GM21576 (cell line): ENCODE results near the gene TTLL8.

Experiments
- ATAC-seq: cut with Tn5 transposase; IDR thresholded peaks from one replicate; pipeline ENCODE4 v1.9.1; 2021; ENCODE audit warnings: mild to moderate bottlenecking, moderate library complexity; ENCODE audit not compliant: unreplicated experiment

The TTLL8 gene

DNA sequence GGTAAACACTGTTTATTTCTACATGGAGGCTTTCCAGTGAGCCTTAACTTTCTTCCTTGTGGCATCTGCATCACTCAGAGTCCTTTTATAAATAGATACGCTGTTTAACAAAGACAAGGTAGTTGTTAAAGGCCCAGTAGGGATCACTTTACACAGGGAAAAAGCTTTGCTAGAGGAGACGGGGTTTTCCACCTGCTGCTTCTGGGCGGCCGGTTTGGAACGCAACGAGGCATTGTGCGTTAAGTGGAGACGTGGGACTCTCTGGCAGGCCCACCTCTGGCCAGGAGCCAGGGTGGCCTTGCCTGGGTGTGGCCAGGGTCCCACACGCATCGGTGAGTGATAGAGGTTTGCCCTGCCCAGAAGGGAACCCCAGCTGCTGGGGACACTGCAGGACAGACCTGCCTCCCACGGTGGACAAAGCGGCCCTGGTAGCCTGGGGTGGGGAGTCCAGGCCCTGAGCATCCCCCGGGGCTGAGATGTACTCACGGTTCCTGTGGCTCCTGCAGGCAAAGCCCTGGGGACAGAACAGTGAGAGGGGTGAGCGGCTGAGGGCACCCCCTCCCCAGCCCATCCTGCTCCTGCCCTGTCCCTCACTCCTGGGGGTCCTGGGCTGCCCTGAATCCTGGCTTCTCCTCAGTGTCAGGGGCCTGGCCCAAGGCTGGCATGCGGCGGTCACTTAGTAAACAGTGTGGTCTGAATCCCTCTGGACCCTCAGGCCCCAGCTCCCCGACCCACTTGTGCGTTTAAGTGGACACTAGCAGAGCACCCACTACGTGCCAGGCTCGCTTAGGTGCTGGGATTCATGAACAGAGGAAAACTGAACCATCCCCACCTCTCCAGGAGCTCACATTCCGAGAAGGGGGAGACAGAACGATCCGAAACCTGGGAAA lies 49.7 kb downstream of the TTLL8 start:
- no peak for ATAC-seq

DNA sequence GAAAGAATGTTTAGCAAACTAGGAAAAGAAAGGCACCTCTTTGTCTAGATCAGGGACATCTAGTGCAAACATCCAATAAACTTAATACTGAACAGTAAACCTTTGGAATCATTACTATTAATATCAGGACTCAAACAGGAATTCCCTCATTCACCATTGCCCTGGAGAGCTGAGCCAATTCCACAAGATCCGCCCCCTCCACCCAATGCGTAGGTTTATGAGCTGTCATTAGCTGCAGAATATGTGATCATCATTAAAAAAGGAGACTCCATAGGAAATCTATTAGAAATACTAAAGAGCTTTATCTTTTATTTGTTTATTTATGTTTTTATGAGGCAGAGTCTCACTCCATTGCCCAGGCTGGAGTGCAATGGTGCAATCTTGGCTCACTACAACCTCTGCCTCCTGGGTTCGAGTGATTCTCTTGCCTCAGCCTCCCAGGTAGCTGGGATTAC lies 51.0 kb downstream of the TTLL8 start:
- no peak for ATAC-seq

DNA sequence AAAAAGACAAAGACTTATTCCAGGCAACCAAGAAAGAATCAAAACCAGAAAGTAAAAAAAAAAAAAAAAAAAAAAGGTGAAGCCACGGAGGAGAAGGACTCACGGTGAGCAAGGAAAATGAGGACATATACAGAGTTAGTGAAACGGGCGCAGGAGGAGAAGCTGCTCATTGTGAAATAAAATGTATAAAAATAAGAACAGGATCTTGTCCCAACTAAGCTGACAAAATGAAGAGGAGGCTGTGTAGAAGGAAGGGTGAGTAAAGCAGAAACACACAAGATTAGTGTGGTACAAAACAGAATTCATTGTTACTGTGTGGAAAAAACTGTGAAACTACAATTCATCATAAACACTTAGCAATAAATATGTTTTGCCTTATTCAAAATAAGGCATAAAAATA lies 53.2 kb downstream of the TTLL8 start:
- ATAC-seq: no peak

DNA sequence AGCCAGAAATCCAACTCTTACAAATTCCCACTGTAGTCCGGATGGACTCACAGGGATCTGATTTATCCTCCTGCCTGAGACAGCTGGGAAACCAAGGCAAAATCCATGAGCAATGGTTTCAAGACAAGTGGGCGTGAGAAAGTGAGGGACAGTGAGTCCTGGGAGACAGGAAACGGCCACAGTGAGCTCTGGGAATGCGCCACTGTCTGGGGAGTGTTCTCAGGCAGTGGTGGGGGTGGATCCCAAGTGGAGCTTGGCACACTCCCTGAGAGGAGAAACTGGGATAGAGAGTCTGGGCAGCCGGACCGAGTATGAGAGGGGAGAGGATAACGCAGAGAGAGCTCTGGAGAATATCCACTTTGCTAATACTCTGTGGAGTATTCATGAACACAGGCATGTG lies 55.3 kb downstream of the TTLL8 start:
- ATAC-seq: no peak

DNA sequence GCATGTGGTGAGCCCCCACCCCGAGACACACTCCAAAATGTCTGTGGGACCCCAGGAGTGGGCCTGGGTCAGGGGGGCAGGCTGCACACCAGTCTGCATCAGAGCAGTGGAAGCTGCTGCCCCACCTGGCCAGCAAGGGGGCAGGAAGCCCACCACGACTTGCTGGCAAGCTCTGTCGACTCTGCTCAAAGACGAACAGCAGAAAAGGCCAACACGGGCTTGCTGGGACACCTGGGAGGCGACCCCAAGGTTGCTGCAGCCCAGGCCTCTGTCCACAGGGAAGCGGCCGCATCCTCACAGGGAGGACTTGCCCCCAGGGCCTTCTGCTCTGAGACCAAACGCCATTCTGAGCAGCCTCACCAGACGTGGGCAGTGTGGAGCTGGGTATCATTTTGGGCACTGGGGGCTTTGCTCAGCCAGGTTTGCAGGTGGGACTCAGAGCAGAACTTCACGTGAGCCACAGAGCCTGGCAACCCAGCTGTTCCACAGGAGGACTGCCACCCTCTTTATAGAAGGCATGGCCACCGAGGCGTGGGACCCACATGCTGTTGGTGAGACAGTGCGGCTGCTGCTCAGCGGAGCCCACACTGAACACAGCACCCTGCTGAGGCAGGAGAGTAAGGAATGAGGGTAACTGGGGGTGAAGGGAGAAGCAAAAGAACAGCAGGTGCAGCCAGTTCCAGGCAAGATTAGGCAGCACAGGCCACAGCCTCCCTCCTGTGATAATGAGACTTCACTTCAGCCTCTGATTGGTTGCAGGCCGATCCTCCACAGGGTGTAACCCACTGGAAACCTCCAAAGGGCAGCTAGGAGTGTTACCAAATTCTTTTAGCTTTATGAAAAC lies 56.5 kb downstream of the TTLL8 start:
- no peak for ATAC-seq

DNA sequence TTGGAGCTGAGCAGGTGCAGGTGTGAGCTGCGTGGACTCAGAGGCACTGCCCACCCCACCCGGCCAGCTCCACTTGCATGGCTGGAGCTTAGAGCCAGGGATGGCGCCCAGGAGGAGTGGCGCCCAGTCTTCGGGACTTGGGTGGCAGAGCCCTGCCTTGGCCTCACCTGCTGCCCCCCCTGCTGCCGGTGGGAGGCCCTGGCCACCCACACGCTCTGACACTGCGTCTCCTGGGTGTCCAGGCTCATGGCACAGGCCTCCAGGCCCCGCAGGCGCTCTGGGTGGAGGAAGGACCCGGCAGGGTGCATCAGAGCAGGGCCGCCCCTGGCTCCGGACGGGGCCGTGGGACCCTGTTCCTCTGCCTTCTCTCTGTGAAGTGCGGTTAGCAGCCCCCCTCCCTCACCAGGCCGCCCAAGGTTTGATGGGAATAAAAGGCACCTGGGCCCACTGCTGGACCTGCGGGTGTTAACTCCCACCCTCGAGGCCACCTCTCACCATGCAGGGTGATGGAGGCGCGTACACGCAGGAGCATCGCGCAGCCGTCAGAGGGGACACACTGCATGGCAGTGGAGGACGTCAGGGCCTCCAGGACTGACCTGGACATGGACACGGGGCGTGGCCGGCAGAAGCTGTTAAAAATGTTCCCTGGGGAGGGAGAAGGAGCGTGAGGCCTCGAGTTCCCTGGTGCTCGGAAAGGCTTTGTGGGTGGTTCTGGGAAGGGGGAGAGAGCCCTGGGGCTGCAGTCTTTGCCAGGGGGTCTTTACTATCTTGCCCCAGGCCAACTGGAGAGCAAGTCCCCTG lies 57.3 kb downstream of the TTLL8 start:
- ATAC-seq: no peak

DNA sequence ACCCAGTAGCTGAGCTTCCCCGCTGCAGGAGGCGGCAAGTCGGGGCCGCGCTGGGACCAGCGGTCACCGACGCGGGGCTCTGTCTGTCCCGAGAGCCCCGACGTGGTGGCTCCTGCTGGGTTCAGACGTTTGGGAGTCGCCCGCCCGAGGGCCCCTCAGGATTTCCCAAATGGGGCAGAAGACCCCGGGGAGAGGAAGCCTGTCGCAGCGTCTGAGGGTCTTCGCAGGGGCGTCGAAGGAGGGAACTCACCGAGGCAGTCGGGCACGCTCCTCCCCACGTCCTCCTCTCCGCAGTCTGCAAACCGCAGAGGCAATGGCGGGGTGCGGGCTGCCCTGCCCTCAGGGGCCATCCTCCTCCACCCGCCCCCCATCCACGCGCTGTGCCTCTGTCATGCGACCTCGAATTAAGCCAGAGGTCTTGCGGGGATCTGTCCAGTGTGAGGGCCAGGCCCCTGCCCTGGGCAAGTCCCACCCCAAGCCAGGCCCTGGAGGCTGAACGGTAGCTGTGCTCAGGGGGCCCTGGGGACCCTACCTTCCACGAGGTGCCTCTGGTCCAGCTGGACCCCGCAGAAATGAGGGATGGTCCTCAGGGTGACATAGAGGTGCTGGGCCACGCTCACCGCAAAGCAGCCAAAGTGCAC lies 58.0 kb downstream of the TTLL8 start:
- ATAC-seq: no peak

DNA sequence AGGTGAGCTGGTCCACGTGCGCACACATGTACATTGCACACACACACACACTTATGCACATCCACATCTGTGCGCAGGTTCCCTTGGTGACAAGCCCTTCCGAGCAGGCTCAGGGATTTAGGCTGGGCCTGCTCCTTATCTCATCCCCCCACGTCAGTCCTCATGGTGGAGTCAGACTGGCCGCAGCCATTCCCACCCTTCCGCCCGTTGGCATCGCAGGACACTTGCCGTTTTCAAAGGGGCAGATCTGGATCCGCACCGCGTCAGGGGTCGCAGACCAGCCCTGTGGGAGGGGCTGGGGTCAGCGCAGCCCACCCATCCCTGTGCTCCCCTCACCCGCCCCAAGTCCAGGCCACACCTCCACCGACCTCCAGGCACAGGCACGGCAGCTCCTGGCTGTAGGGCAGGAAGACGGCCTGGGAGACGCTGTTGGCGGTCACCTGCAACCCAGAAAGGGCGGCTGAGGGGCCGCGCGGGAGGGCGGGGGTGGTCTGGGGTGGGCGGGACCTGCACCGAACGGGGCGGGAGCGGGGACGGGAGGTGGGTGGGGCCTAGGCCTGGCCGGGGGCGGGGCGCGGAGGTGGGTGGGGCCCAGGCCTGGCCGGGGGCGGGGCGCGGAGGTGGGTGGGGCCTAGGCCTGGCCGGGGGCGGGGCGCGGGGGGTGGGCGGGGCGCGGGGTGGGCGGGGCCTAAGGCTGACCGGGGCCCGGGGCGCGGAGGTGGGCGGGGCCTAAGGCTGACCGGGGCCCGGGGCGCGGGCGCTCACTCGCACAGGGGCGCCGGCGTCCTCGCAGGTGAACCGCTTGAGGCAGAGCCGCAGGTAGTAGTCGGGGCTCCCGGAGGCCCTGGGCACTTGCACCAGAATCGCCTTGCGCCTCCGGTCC lies 58.8 kb downstream of the TTLL8 start:
- no peak for ATAC-seq

DNA sequence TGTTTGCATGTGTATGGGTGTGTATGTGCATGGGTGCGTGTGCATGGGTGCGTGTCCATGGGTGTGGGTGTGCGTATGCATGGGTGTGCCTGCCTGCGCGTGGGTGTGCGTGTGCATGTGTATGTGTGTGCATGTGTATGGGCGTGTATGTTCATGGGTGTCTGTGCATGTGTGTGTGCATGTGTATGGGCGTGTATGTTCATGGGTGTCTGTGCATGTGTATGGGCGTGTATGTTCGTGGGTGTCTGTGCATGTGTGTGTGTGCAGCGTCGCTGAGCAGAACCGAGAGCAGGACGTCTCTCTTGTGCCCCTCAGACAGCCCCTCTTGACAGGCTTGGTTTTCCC lies 59.4 kb downstream of the TTLL8 start:
- no peak for ATAC-seq

DNA sequence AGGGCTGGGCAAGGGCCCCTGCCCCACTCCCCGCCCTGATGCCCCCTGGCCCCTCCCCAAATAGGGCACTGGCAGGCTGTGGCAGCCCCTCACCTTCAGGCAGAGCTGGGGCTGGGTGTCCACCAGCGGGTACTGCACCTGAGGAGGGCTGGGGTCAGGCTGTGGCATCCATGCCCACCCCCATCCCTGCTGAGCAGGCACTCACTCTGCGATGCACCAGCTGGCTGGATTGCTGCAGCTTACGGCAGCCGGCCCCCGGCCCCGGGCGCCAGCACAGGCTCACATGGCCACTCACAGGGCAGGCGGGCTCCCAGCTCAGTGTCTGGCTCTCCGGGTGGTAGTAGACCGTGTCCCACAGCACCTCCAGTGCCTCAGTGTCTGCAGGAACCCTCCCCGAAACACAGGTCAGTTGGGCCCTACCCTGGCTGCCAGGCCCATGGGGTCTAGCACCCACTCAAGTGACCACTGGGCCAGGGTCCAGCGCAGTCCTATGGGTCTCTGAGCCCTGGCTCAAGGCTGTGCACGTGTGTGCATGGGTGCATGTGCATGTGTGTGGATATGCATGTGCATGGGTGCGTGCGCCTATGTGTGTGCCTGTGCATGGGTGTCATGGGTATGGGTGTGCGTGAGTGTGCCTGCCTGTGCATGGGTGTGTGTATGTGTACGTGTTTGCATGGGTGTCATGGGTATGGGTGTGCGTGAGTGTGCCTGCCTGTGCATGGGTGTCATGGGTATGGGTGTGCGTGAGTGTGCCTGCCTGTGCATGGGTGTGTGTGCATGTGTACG lies 60.0 kb downstream of the TTLL8 start:
- no peak for ATAC-seq

DNA sequence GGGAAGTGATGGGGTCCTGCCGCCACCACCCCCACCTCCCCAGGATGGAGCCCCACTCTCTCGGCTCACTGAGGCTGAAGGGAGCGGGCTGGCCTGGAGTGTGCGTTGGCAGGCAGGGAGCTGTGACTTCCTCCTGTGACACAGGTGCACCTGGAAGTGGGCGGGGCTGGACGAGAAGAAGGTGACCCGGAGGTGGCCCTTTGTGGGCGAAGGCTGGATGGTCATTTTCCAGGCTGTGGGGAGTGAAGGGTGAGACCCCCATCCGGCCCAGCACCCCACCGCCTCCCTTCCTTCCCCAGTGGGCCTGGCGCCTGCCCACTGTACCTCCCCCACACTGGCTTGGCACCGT lies 60.9 kb downstream of the TTLL8 start:
- no peak for ATAC-seq

DNA sequence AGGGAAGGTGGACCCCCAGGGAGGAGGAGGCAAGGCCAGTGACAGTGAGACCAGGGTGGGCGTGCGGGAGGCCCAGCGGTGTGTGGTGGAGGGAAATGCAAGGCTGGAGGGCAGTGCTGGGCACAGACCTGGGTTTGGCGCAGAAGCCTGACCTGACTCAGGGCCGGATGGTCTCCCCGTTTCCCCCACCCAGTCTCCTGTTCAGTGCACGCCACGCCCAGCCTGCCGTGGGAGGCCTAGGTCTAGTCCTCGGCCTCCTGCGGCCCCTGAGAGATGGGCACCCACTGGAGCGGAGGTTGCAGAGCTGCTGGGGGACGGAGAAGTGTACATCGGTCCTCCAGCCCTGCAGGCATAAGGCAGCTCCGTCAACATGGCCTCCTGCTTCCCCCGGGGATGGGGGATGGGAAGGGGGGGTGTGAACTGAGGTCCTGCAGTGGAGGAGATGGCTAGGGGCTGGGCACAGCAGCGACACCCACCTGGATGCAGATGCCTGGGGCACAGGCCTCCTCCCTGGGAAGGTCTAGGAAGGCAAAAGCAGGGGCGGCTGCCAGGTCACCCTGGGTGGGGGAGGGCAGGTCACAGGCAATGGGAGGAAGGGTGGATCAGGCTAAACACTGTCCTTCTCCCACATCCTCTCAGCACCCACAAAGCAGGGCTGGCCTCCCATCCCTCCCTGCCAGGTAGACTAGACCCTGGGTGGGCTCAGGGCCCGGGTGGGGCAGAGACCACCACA lies 61.4 kb downstream of the TTLL8 start:
- ATAC-seq: no peak

DNA sequence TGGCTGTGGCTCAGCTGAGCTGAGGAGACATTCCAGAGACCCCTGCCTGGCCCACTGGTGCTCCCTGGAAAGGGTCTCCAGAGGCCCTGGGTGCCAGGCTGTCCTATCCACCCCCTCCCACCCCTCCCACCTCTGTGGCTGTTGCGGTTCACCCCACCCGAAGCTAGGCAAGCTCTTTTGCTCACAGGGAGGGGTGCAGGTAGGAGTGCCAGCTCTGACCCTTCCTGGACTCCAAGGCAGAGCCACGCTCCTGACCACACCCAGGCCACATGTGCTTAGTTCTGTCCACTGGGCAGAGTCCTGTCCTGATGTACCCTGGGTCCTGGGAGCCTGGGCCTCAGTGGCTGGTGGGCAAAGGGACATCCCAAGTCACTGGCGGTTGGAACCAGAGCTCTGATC lies 62.0 kb downstream of the TTLL8 start:
- no peak for ATAC-seq

DNA sequence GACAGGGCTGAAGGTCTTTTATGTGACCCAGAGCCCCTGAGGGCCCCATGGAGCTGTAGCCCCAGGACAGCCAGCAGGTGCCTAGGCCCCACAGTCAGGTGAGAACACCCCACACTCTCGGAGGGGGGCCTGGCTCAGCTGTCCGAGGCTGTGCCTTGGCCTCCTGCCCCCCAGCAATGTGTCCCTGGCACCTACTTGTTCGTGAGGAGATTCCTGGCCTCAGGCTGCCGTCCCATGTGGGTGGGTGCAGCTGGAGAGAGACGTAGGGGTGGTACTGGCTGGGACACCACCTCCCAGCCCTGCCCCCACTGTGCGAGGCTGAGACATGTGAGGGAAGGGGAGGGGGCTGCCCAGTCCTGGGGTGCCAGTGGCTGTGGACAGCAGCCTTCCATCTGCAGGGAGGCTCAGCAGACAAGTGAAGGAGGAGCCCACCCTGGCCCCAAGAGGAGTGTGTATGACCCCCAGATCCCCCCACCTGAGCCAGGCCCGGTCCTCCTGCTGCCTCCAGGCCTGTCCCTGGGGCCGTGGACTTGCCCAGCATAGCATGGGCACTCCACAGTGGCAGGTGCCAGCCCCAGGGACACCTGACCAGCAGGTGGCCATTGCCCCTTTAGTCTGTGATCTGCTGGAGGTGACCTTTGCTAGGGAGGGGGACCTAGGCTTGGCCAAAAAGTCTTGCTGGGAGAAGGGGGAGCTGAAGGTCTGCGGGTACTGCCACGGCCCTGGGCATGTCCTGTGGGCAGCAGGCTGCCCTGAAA lies 62.6 kb downstream of the TTLL8 start:
- ATAC-seq: no peak

DNA sequence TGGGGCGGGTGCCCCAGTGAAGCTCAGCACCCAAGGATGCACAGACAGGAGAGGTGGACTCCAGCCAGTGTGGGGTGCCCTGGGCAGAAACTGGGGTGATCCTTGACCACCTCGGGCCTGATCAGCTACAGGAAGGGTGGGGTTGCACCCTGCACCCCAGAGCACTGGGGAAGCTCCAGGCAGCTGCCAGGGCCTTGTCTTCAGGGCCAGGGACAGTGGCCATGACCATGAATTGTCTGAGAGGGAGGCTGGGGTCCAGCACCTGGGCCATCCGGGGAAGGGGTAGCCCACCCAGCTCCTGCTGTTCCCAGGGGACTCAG lies 63.1 kb downstream of the TTLL8 start:
- no peak for ATAC-seq

DNA sequence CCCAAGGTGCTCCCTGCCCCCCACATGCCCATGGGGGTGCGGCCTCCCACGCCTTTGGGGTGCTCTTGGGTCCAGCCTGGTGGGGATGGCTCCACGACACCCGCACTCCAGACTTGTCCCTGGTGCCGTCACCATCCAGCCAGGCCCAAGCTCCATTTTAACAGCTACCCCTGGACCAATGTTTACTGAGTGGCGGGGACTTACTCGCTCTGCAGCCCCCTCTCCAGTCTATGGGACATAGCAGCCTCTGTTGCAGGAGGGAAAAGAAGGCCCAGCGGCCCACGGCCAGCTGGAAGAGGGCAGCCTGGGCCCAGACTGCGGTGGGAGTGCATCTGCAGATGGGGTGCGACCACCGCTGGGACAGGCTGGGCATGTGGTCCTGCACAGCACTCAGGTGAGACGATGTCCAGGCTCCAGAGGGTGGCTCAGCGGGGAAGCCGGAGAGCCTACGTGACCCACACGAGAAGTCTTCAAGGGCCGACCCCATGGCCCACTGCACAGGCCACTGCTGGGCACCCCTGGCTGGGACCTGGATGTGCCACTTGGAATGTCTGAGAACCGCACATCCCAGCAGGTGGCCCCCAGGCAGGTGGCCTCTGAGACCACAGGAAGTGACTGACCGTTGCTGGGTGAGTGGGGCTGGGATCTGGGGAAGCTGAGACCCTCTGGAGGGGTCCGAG lies 63.6 kb downstream of the TTLL8 start:
- no peak for ATAC-seq

DNA sequence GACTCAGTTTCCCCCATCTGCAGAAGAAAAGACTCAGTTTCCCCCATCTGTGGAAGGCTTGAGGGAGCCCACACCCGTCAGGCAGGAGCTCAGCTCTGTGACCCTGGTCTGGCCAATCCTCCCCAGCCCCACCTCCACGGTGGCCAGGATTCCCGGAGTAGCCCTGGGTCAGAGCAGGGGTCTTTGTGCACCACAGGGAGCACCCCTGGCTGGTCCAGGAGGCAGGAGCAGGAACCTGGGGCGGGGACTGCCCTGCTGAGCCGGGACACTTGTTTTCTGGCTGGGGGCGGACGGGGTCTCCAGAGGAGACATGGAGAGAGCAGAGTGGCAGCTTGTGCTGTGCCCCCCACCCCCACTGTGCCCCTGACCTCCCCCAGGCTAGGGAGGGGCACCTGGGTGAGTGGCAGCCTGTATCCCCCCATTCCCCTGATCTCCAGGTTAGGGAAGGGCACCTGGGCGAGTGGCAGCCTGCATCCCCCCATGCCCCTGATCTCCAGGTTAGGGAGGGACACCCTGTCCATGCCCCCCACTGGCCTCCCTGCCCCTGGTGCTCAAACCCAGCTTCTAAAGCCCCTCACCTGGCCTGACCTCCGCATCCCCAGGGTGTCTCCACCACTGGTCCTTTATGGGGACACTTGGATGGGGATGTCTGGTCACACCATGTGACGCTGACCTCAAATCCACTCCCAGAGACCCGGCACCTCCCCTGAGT lies 64.3 kb downstream of the TTLL8 start:
- no peak for ATAC-seq
